GM21515 (cell line): ENCODE data around the gene MYO5A.
A peak's percentile ranks its signal among the peaks of the same experiment; 100 is the strongest.
"Not testable (repeated sequence)": the region's sequence is repeated elsewhere in the genome, so short reads cannot be mapped to it uniquely, and the experiment has no call there.

ENCODE experiments used
- ATAC-seq: cut with Tn5 transposase; IDR thresholded peaks from one replicate; pipeline ENCODE4 v1.9.1; 2021; ENCODE audit not compliant: unreplicated experiment

MYO5A gene

GRCh38 chr15:52295421-52296001, 233.2 kb downstream of the MYO5A start, which contains the start of gene MYO5C:
Gene MYO5C (minus strand): TSS chr15:52295804. CDS start chr15:52295636, 168 bp downstream.
- no peak for ATAC-seq

- ATAC-seq = no peak
These were observed 233.7 kb downstream of the MYO5A start for GRCh38 chr15:52294881-52295420.

- ATAC-seq = no peak
These were observed 235.8 kb downstream of the MYO5A start for GRCh38 chr15:52292780-52293392.

- no peak for ATAC-seq
These were observed 237.5 kb downstream of the MYO5A start for GRCh38 chr15:52291204-52291603.

- no peak for ATAC-seq
These were observed 237.9 kb downstream of the MYO5A start for GRCh38 chr15:52290800-52291199.

- ATAC-seq = peak; percentile 44
These were observed 238.4 kb downstream of the MYO5A start for GRCh38 chr15:52290329-52290728.

GRCh38 chr15:52289629-52290081, 239.0 kb downstream of the MYO5A start:
- no peak for ATAC-seq

- no peak for ATAC-seq
These were observed 239.7 kb downstream of the MYO5A start for GRCh38 chr15:52288986-52289385.

- no peak for ATAC-seq
These were observed 240.4 kb downstream of the MYO5A start for GRCh38 chr15:52288051-52288942.

GRCh38 chr15:52287114-52287513, 241.6 kb downstream of the MYO5A start:
- no peak for ATAC-seq

- ATAC-seq = not testable (repeated sequence)
These were observed 242.7 kb downstream of the MYO5A start for GRCh38 chr15:52285941-52286340.

- ATAC-seq = no peak
These were observed 244.5 kb downstream of the MYO5A start for GRCh38 chr15:52284164-52284563.

GRCh38 chr15:52283281-52283680, 245.4 kb downstream of the MYO5A start:
- no peak for ATAC-seq

GRCh38 chr15:52282418-52282817, 246.3 kb downstream of the MYO5A start:
- ATAC-seq = no peak

GRCh38 chr15:52281085-52282035, 247.3 kb downstream of the MYO5A start:
- ATAC-seq = no peak

GRCh38 chr15:52280326-52281084, 248.2 kb downstream of the MYO5A start:
- no peak for ATAC-seq

- no peak for ATAC-seq
These were observed 249.9 kb downstream of the MYO5A start for GRCh38 chr15:52278636-52279367.

- no peak for ATAC-seq
These were observed 250.5 kb downstream of the MYO5A start for GRCh38 chr15:52278135-52278534.

GRCh38 chr15:52277575-52277974, 251.1 kb downstream of the MYO5A start:
- no peak for ATAC-seq
